DND-41 (cell line): ENCODE data around the gene MFAP1.

Source experiments
- CTCF ChIP-seq: IDR thresholded peaks from 2 replicates; pipeline ENCODE4 v1.5.1; 2012; ENCODE audit warnings: borderline replicate concordance, low read length, moderate library complexity, mild to moderate bottlenecking; ENCODE audit not compliant: poor library complexity, severe bottlenecking; ENCODE audit errors: extremely low read depth
- EZH2 ChIP-seq: IDR thresholded peaks from 3 replicates; pipeline ENCODE4 v1.6.1; 2012; ENCODE audit warnings: borderline replicate concordance, low read depth, mild to moderate bottlenecking, moderate library complexity, low read length, inconsistent platforms; ENCODE audit not compliant: severe bottlenecking

- TF ChIP-seq CTCF (no peak), EZH2 (no peak)
These were observed 24.0 kb downstream of the MFAP1 start, which contains the start of gene HYPK for GRCh38 chr15:43800286-43801141.
